ENCODE results near the gene RPL38. TPM values are rescaled to one million over a fixed set of nuclear protein-coding genes. Genes with fewer than 3 reads are reported as not detected.
A peak's percentile ranks its signal among the peaks of the same experiment; 100 is the strongest.

The RPL38 gene
- 1,000 to 10,000 TPM; 1,601 to 1,608 TPM for total RNA-seq

DNA sequence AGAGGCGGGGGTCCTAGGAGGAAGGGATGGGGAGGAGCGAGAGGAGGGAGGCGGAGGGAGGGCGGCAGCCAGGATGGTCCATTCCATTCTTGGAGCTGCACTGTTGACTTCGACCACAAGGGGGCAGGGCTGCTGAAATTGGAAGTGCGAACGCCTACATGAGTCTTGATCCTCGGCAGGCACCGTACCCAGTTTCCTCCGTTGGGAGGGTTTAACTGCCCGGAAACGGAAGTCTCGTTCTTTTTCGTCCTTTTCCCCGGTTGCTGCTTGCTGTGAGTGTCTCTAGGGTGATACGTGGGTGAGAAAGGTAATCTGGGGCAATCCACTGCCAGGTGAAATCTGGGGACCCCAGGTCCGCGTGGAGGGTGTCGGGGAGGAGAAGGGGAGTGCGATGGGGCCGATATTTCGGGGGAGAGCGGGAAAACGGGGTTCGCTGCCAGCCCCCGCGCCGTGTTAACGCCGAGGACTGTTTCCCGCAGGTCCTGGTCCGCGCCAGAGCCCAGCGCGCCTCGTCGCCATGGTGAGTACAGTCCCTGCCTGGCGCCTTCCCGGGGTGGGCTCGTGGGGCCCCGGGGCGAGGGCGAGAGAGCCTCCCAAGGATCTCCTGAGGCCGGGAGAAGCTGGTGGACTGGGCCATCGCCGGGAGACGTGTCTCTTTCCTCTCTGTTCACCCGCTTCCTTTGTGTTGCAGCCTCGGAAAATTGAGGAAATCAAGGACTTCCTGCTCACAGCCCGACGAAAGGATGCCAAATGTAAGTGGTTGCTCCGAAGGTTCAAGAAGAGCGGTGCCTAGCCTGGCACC, at the start of gene RPL38:
RPL38 (plus strand) TSS at position 240 of the 802 bp plus-strand sequence; CDS start at position 518, 278 bp downstream.
- peaks cover 36% of the 10 kb centered on the region for H3K27me3 Mint-ChIP-seq
- H3K36me3 Mint-ChIP-seq = peaks cover 41% of the 10 kb centered on the region
- peak within 1 kb of the TSS; percentile 99 for H3K27ac Mint-ChIP-seq
- H3K4me1 Mint-ChIP-seq = peaks cover 40% of the 10 kb centered on the region
- H3K9me3 Mint-ChIP-seq = no peaks in the 10 kb centered on the region
- peak; percentile 91 for DNase-seq
- peak within 1 kb of the TSS; percentile 99 for H3K4me3 Mint-ChIP-seq

- no peak overlapping the region for H3K4me3 Mint-ChIP-seq
- no peak for DNase-seq
- H3K36me3 Mint-ChIP-seq = no peaks in the 10 kb centered on the region
- H3K27ac Mint-ChIP-seq = no peak overlapping the region
- H3K4me1 Mint-ChIP-seq = no peaks in the 10 kb centered on the region
- peaks cover 27% of the 10 kb centered on the region for H3K27me3 Mint-ChIP-seq
- H3K9me3 Mint-ChIP-seq = no peaks in the 10 kb centered on the region
Observed at GRCh38 chr17:74153821-74154430, 49.6 kb upstream of the RPL38 start.

DNA sequence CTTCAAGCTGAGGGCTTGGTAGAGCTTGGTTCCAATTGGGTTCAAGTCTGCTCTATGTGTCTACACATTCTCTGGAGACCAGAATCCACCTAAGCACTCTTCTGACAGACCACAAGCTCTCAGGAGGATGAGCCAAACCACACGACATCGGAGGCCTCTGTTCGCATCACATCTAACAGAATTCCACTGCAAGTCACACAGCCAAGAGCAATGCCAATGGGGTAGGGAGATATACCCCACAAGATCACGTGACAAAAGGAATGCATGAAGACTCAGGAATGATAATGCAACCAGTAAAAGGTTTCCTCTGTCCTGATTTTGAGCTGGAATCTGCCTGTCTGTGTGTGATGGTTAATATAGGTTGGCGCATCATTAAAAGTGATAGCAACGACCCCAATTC, 46.6 kb upstream of the RPL38 start:
- no peaks in the 10 kb centered on the region for H3K4me1 Mint-ChIP-seq
- no peak overlapping the region for H3K27ac Mint-ChIP-seq
- peaks cover 14% of the 10 kb centered on the region for H3K27me3 Mint-ChIP-seq
- H3K9me3 Mint-ChIP-seq = no peaks in the 10 kb centered on the region
- H3K4me3 Mint-ChIP-seq = no peak overlapping the region
- no peak for DNase-seq
- no peaks in the 10 kb centered on the region for H3K36me3 Mint-ChIP-seq

DNA sequence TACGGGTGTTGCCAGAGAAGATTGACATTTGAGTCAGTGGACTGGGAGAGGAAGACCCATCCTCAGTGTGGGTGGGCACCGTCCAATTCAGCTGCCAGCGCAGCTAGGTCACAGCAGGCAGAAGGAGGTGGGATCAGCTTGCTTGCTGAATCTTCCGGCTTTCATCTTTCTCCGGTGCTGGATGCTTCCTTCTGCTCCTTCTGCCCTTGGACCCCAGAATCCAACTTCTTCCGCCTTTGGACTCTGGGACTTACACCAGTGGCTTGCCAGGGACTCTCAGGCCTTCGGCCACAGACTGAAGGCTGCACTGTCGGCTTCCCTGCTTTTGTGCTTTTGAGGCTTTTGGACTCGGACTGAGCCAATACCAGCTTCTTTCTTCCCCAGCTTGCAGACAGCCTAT, 46.1 kb upstream of the RPL38 start:
- H3K9me3 Mint-ChIP-seq = no peaks in the 10 kb centered on the region
- peaks cover 14% of the 10 kb centered on the region for H3K27me3 Mint-ChIP-seq
- no peak overlapping the region for H3K4me3 Mint-ChIP-seq
- no peaks in the 10 kb centered on the region for H3K4me1 Mint-ChIP-seq
- no peak overlapping the region for H3K27ac Mint-ChIP-seq
- no peaks in the 10 kb centered on the region for H3K36me3 Mint-ChIP-seq
- no peak for DNase-seq

- Mint-ChIP-seq H3K27me3 (peaks cover 14% of the 10 kb centered on the region), H3K9me3 (no peaks in the 10 kb centered on the region), H3K36me3 (no peaks in the 10 kb centered on the region), H3K4me1 (no peaks in the 10 kb centered on the region), H3K27ac (no peak overlapping the region), H3K4me3 (no peak overlapping the region)
- no peak for DNase-seq
Observed at GRCh38 chr17:74158761-74159160, 44.7 kb upstream of the RPL38 start.

DNA sequence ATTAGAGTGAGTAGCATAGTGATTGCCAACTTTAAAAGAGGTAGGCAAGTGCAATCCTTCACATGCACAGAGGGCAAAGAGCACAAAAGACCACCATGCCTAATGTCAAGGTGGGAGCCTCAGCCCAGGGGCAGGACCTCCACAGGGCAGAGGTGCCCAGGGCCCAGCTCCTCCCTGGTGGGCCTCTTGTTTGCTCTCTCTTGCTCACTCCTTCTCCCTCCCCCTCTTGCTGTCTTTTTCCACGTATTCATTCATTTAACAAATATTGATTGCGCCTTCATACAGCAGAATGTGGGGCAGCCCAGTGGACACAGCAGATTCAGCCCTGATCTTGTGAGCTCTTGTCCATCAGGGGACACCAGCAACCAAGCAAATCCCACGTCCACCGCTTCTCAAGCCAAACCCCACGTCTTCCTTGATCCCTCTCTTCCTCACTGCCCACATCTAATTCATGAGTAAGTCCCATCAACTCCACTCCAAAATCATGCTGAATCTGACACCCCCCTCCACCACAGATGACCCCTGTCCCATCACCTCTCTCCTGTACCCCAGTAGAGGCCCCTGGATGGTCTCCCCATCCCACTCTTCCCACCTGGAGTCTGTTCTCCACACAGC, 44.1 kb upstream of the RPL38 start:
- no peaks in the 10 kb centered on the region for H3K4me1 Mint-ChIP-seq
- H3K27me3 Mint-ChIP-seq = peaks cover 12% of the 10 kb centered on the region
- no peak for DNase-seq
- no peaks in the 10 kb centered on the region for H3K36me3 Mint-ChIP-seq
- no peaks in the 10 kb centered on the region for H3K9me3 Mint-ChIP-seq
- H3K27ac Mint-ChIP-seq = no peak overlapping the region
- H3K4me3 Mint-ChIP-seq = no peak overlapping the region

DNA sequence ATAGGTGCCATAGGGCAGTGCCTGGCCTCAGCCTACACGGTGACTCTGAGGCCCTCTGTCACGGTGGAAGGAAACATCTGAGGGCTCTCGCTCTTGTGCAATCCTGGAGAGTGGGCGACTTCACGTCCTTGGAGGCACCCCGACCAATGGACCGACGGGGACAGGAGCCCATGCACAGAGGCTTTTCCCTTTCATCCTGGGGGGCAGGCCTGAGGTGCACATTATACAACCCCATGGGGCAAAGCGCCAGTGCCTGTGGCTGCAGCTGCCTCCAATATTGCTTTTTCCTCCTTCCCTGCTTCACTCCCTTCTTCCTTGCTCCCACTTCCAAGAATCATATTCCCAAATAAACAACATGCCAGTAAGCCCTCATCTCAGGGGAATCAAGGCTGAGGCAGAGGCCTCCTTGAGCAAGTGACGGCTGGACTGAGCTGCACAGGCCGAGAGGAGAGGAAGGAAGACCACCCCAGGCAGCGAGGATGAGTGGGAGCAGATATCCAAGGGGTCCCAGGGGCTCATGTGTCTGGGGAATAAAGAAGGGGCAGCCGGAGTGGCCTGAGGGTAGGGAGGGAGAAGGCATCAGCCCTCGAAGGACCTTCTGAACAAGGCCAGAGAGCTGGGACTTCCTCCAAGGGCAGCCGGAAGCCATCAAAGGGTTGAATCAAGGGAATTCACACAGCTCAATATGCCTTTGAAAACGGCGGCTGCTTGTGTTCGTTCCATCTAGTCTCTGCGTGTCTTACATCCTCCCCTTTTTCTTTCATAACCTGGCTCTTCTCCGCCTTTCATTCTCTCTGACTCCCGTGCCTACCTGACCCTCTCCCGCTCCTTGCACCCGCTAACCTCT, 42.6 kb upstream of the RPL38 start:
- no peaks in the 10 kb centered on the region for H3K36me3 Mint-ChIP-seq
- H3K27me3 Mint-ChIP-seq = peaks cover 3% of the 10 kb centered on the region
- DNase-seq = no peak
- no peaks in the 10 kb centered on the region for H3K9me3 Mint-ChIP-seq
- no peaks in the 10 kb centered on the region for H3K4me1 Mint-ChIP-seq
- H3K27ac Mint-ChIP-seq = no peak overlapping the region
- no peak overlapping the region for H3K4me3 Mint-ChIP-seq

DNA sequence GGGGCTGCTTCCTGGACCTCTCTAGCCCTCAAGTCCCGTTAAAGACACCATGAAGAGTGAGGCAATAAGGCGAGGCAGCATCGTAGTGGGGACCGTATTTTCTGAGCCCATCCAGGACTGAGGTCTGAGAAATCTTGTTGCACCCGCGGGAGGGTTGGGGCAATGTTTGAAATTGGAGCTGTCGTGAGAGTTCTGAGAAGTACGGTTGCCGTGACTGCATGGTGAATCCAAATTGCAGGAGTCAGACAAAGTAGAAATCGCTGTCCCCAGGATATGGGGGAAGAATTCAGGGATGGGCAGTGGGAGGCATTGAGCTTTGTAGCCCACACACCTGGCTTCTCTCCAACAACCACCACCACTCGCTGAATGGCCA, 42.0 kb upstream of the RPL38 start:
- DNase-seq = no peak
- H3K27me3 Mint-ChIP-seq = peaks cover 7% of the 10 kb centered on the region
- H3K4me1 Mint-ChIP-seq = no peaks in the 10 kb centered on the region
- no peak overlapping the region for H3K27ac Mint-ChIP-seq
- no peak overlapping the region for H3K4me3 Mint-ChIP-seq
- H3K36me3 Mint-ChIP-seq = no peaks in the 10 kb centered on the region
- H3K9me3 Mint-ChIP-seq = no peaks in the 10 kb centered on the region

DNA sequence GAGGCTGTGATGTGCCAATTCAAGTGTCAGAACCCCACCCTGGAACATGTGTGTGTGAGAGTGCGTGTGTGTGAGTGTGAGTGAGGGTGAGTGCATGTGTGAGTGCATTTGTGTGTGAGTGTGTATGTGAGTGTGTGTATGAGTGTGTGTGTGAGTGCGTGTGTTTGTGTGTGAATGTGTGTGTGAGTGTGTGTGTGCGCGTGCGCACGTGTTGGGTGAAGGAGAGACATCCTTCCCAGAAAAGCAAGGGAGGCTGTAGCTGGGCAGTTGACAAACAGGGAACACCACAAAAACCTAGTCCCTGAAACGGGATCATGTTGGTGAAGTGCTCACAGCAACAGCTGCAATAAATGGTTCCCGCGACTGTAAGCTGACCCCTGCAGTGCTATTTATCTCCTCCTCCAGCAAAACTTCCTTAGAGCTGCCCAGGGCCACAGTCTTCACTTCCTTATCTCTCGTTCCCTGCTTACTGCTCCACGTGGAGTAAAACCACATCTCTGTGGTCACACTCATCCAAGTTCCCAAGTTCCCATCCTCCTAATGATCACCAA, 40.1 kb upstream of the RPL38 start:
- no peak overlapping the region for H3K27ac Mint-ChIP-seq

GRCh38 chr17:74163836-74164235, 39.6 kb upstream of the RPL38 start:
- Mint-ChIP-seq H3K9me3 (no peaks in the 10 kb centered on the region), H3K27me3 (peaks cover 25% of the 10 kb centered on the region), H3K4me3 (no peak overlapping the region), H3K27ac (no peak overlapping the region), H3K4me1 (no peaks in the 10 kb centered on the region), H3K36me3 (no peaks in the 10 kb centered on the region)
- DNase-seq = no peak

More for the DNA sequence above, 40.1 kb upstream of the RPL38 start:
- peaks cover 25% of the 10 kb centered on the region for H3K27me3 Mint-ChIP-seq
- no peak overlapping the region for H3K4me3 Mint-ChIP-seq
- no peaks in the 10 kb centered on the region for H3K4me1 Mint-ChIP-seq
- H3K9me3 Mint-ChIP-seq = no peaks in the 10 kb centered on the region
- no peaks in the 10 kb centered on the region for H3K36me3 Mint-ChIP-seq
- no peak for DNase-seq

DNA sequence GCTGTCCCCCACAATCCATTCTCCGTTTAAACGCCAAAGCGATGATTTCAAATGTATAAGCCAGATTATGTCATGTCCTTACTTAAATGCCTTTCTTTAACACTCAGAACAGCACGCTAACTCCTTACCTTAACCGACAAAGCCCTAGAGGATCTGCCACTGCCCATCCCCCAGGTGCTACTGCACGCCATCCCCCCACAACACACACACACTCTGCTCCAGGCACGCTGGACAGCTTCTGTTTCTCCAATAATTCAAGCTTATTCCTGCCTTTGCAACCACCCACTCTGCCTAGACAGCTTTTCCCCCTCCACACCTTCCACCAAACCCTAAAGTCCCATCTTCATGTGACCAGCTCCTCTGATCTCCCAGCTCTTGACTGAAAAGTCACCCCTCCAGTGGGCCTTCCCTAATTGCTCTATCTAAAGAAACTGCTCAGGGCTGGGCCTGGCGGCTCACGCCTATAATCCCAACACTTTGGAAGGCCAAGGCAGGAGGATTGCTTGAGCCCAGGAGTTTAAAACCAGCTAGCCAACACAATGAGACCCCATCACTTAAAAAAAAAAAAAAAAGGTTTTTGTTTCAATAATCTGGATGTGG, 38.9 kb upstream of the RPL38 start:
- Mint-ChIP-seq H3K4me1 (no peaks in the 10 kb centered on the region), H3K9me3 (no peaks in the 10 kb centered on the region), H3K27ac (no peak overlapping the region), H3K4me3 (no peak overlapping the region), H3K36me3 (no peaks in the 10 kb centered on the region), H3K27me3 (peaks cover 24% of the 10 kb centered on the region)
- no peak for DNase-seq

GRCh38 chr17:74165797-74166365, 37.6 kb upstream of the RPL38 start:
- H3K4me3 Mint-ChIP-seq = no peak overlapping the region
- no peaks in the 10 kb centered on the region for H3K36me3 Mint-ChIP-seq
- H3K27ac Mint-ChIP-seq = no peak overlapping the region
- no peaks in the 10 kb centered on the region for H3K9me3 Mint-ChIP-seq
- no peaks in the 10 kb centered on the region for H3K4me1 Mint-ChIP-seq
- DNase-seq = no peak
- peaks cover 22% of the 10 kb centered on the region for H3K27me3 Mint-ChIP-seq

DNA sequence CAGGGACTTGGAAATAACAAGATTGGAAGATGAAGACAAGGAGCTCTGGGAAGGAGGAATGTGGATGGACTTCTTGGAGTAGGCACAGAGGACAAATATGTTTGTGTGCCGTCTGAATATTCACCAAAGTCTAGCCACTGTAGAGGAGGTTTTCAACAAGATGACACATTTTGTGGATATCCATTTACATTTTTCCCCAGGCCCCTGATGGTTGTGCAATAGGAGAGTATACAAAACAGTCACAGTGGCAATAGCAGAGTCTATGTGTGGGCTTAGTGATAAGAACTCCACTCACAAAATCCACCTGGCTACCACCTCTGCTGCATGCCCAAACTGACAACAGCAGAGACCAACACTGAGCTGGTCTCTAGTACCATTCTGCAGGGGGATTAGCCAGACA, 32.6 kb upstream of the RPL38 start:
- Mint-ChIP-seq H3K27me3 (peaks cover 26% of the 10 kb centered on the region), H3K4me1 (no peaks in the 10 kb centered on the region), H3K27ac (no peak overlapping the region), H3K36me3 (no peaks in the 10 kb centered on the region), H3K4me3 (no peak overlapping the region), H3K9me3 (no peaks in the 10 kb centered on the region)
- no peak for DNase-seq

- H3K4me1 Mint-ChIP-seq = no peaks in the 10 kb centered on the region
- no peaks in the 10 kb centered on the region for H3K9me3 Mint-ChIP-seq
- H3K36me3 Mint-ChIP-seq = no peaks in the 10 kb centered on the region
- H3K27me3 Mint-ChIP-seq = peaks cover 21% of the 10 kb centered on the region
- DNase-seq = no peak
- no peak overlapping the region for H3K27ac Mint-ChIP-seq
- H3K4me3 Mint-ChIP-seq = no peak overlapping the region
Observed at GRCh38 chr17:74172700-74173099, 30.8 kb upstream of the RPL38 start.

Measured in activated naive CD8-positive, alpha-beta T cell treated with anti-CD3 and anti-CD28 coated beads for 36 hours (primary cell).